Measurements from ENCODE around the gene CDC42EP3.

The CDC42EP3 gene

GRCh38 chr2:37609782-37610181 lies 61.7 kb downstream of the CDC42EP3 start:
- H3K9me3 ChIP-seq (ENCODE audit: control insufficient read depth, low read length) = no peaks in the 10 kb centered on the region
- 92 to 94% methylated on average over 6 of the region's 6 CpGs for WGBS, 2 experiments

GRCh38 chr2:37604716-37605115 lies 66.7 kb downstream of the CDC42EP3 start:
- no peaks in the 10 kb centered on the region for H3K27me3 ChIP-seq (ENCODE audit: control insufficient read depth, insufficient read depth, low read length, poor library complexity, severe bottlenecking)
- H3K36me3 ChIP-seq (ENCODE audit: control insufficient read depth, insufficient read depth, low read length) = no peaks in the 10 kb centered on the region
- no peak overlapping the region for H3K27ac ChIP-seq (ENCODE audit: insufficient read depth, low read depth, low read length, poor library complexity, severe bottlenecking)
- no peak overlapping the region for H3K4me3 ChIP-seq (ENCODE audit: insufficient read depth, low read depth, low read length)
- H3K9me3 ChIP-seq (ENCODE audit: control insufficient read depth, low read length) = no peaks in the 10 kb centered on the region
- H3K4me1 ChIP-seq (ENCODE audit: control insufficient read depth, insufficient read depth, low read length) = no peaks in the 10 kb centered on the region

More at GRCh38 chr2:37609782-37610181, 61.7 kb downstream of the CDC42EP3 start:
- no peak overlapping the region for H3K27ac ChIP-seq (ENCODE audit: insufficient read depth, low read depth, low read length, poor library complexity, severe bottlenecking)
- no peak overlapping the region for H3K4me3 ChIP-seq (ENCODE audit: insufficient read depth, low read depth, low read length)
- no peaks in the 10 kb centered on the region for H3K36me3 ChIP-seq (ENCODE audit: control insufficient read depth, insufficient read depth, low read length)
- no peaks in the 10 kb centered on the region for H3K4me1 ChIP-seq (ENCODE audit: control insufficient read depth, insufficient read depth, low read length)
- H3K27me3 ChIP-seq (ENCODE audit: control insufficient read depth, insufficient read depth, low read length, poor library complexity, severe bottlenecking) = no peaks in the 10 kb centered on the region

GRCh38 chr2:37602702-37603101 lies 68.7 kb downstream of the CDC42EP3 start:
- no peaks in the 10 kb centered on the region for H3K27me3 ChIP-seq (ENCODE audit: control insufficient read depth, insufficient read depth, low read length, poor library complexity, severe bottlenecking)
- no peak overlapping the region for H3K4me3 ChIP-seq (ENCODE audit: insufficient read depth, low read depth, low read length)

GRCh38 chr2:37602040-37602439 lies 69.4 kb downstream of the CDC42EP3 start:
- Histone ChIP-seq H3K4me3 (ENCODE audit: insufficient read depth, low read depth, low read length) (no peak overlapping the region), H3K9me3 (ENCODE audit: control insufficient read depth, low read length) (no peaks in the 10 kb centered on the region), H3K27me3 (ENCODE audit: control insufficient read depth, insufficient read depth, low read length, poor library complexity, severe bottlenecking) (no peaks in the 10 kb centered on the region), H3K27ac (ENCODE audit: insufficient read depth, low read depth, low read length, poor library complexity, severe bottlenecking) (no peak overlapping the region), H3K36me3 (ENCODE audit: control insufficient read depth, insufficient read depth, low read length) (no peaks in the 10 kb centered on the region), H3K4me1 (ENCODE audit: control insufficient read depth, insufficient read depth, low read length) (no peaks in the 10 kb centered on the region)
- 92 to 93% methylated on average over 2 of the region's 2 CpGs for WGBS, 2 experiments

More at GRCh38 chr2:37602702-37603101, 68.7 kb downstream of the CDC42EP3 start:
- Histone ChIP-seq H3K4me1 (ENCODE audit: control insufficient read depth, insufficient read depth, low read length) (no peaks in the 10 kb centered on the region), H3K9me3 (ENCODE audit: control insufficient read depth, low read length) (no peaks in the 10 kb centered on the region), H3K36me3 (ENCODE audit: control insufficient read depth, insufficient read depth, low read length) (no peaks in the 10 kb centered on the region), H3K27ac (ENCODE audit: insufficient read depth, low read depth, low read length, poor library complexity, severe bottlenecking) (no peak overlapping the region)

GRCh38 chr2:37601569-37601968 lies 69.9 kb downstream of the CDC42EP3 start:
- no peaks in the 10 kb centered on the region for H3K27me3 ChIP-seq (ENCODE audit: control insufficient read depth, insufficient read depth, low read length, poor library complexity, severe bottlenecking)
- H3K9me3 ChIP-seq (ENCODE audit: control insufficient read depth, low read length) = no peaks in the 10 kb centered on the region
- 83 to 95% methylated on average over 1 of the region's 1 CpG for WGBS, 2 experiments
- H3K4me3 ChIP-seq (ENCODE audit: insufficient read depth, low read depth, low read length) = no peak overlapping the region
- H3K4me1 ChIP-seq (ENCODE audit: control insufficient read depth, insufficient read depth, low read length) = no peaks in the 10 kb centered on the region
- H3K36me3 ChIP-seq (ENCODE audit: control insufficient read depth, insufficient read depth, low read length) = no peaks in the 10 kb centered on the region
- H3K27ac ChIP-seq (ENCODE audit: insufficient read depth, low read depth, low read length, poor library complexity, severe bottlenecking) = no peak overlapping the region

- H3K27ac ChIP-seq (ENCODE audit: insufficient read depth, low read depth, low read length, poor library complexity, severe bottlenecking) = no peak overlapping the region
- no peaks in the 10 kb centered on the region for H3K4me1 ChIP-seq (ENCODE audit: control insufficient read depth, insufficient read depth, low read length)
- no peaks in the 10 kb centered on the region for H3K36me3 ChIP-seq (ENCODE audit: control insufficient read depth, insufficient read depth, low read length)
- H3K27me3 ChIP-seq (ENCODE audit: control insufficient read depth, insufficient read depth, low read length, poor library complexity, severe bottlenecking) = no peaks in the 10 kb centered on the region
- WGBS, 2 experiments = 90% methylated on average over 1 of the region's 1 CpG
- no peaks in the 10 kb centered on the region for H3K9me3 ChIP-seq (ENCODE audit: control insufficient read depth, low read length)
- no peak overlapping the region for H3K4me3 ChIP-seq (ENCODE audit: insufficient read depth, low read depth, low read length)
Observed at GRCh38 chr2:37600735-37601134, 70.7 kb downstream of the CDC42EP3 start.

- H3K27ac ChIP-seq (ENCODE audit: insufficient read depth, low read depth, low read length, poor library complexity, severe bottlenecking) = no peak overlapping the region
- 90 to 93% methylated on average over 17 of the region's 17 CpGs for WGBS, 2 experiments
Observed at GRCh38 chr2:37599688-37600525, 71.5 kb downstream of the CDC42EP3 start.

GRCh38 chr2:37593694-37594093 lies 77.7 kb downstream of the CDC42EP3 start:
- Histone ChIP-seq H3K4me3 (ENCODE audit: insufficient read depth, low read depth, low read length) (no peak overlapping the region), H3K27ac (ENCODE audit: insufficient read depth, low read depth, low read length, poor library complexity, severe bottlenecking) (no peak overlapping the region), H3K27me3 (ENCODE audit: control insufficient read depth, insufficient read depth, low read length, poor library complexity, severe bottlenecking) (no peaks in the 10 kb centered on the region), H3K36me3 (ENCODE audit: control insufficient read depth, insufficient read depth, low read length) (no peaks in the 10 kb centered on the region), H3K9me3 (ENCODE audit: control insufficient read depth, low read length) (no peaks in the 10 kb centered on the region), H3K4me1 (ENCODE audit: control insufficient read depth, insufficient read depth, low read length) (no peaks in the 10 kb centered on the region)
- WGBS, 2 experiments = 50 to 64% methylated on average over 2 to 3 of the region's 3 CpGs

More at GRCh38 chr2:37599688-37600525, 71.5 kb downstream of the CDC42EP3 start:
- Histone ChIP-seq H3K4me3 (ENCODE audit: insufficient read depth, low read depth, low read length) (no peak overlapping the region), H3K4me1 (ENCODE audit: control insufficient read depth, insufficient read depth, low read length) (no peaks in the 10 kb centered on the region), H3K27me3 (ENCODE audit: control insufficient read depth, insufficient read depth, low read length, poor library complexity, severe bottlenecking) (no peaks in the 10 kb centered on the region), H3K9me3 (ENCODE audit: control insufficient read depth, low read length) (no peaks in the 10 kb centered on the region), H3K36me3 (ENCODE audit: control insufficient read depth, insufficient read depth, low read length) (no peaks in the 10 kb centered on the region)

GRCh38 chr2:37593024-37593423 lies 78.4 kb downstream of the CDC42EP3 start:
- H3K27me3 ChIP-seq (ENCODE audit: control insufficient read depth, insufficient read depth, low read length, poor library complexity, severe bottlenecking) = no peaks in the 10 kb centered on the region
- H3K27ac ChIP-seq (ENCODE audit: insufficient read depth, low read depth, low read length, poor library complexity, severe bottlenecking) = no peak overlapping the region
- no peaks in the 10 kb centered on the region for H3K4me1 ChIP-seq (ENCODE audit: control insufficient read depth, insufficient read depth, low read length)
- H3K9me3 ChIP-seq (ENCODE audit: control insufficient read depth, low read length) = no peaks in the 10 kb centered on the region
- H3K4me3 ChIP-seq (ENCODE audit: insufficient read depth, low read depth, low read length) = no peak overlapping the region
- 96 to 98% methylated on average over 3 of the region's 3 CpGs for WGBS, 2 experiments
- H3K36me3 ChIP-seq (ENCODE audit: control insufficient read depth, insufficient read depth, low read length) = no peaks in the 10 kb centered on the region
